ENCODE data around the gene EGFR. TPM values are rescaled to one million over a fixed set of nuclear protein-coding genes. Genes with fewer than 3 reads are reported as not detected.

EGFR gene
- total RNA-seq, 2 experiments from 2014 or later, result not detected

DNA sequence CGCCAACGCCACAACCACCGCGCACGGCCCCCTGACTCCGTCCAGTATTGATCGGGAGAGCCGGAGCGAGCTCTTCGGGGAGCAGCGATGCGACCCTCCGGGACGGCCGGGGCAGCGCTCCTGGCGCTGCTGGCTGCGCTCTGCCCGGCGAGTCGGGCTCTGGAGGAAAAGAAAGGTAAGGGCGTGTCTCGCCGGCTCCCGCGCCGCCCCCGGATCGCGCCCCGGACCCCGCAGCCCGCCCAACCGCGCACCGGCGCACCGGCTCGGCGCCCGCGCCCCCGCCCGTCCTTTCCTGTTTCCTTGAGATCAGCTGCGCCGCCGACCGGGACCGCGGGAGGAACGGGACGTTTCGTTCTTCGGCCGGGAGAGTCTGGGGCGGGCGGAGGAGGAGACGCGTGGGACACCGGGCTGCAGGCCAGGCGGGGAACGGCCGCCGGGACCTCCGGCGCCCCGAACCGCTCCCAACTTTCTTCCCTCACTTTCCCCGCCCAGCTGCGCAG is 424 bp downstream of the EGFR start:
- no peaks in the 10 kb centered on the region for H3K36me3 Mint-ChIP-seq (ENCODE audit: low read depth)
- no peak overlapping the region for H3K4me3 Mint-ChIP-seq
- DNase-seq (no peak), ATAC-seq (no peak)
- H3K9me3 Mint-ChIP-seq (ENCODE audit: insufficient read depth), result no peaks in the 10 kb centered on the region
- H3K4me1 Mint-ChIP-seq (ENCODE audit: low read depth), result no peaks in the 10 kb centered on the region
- ChIA-PET POLR2A (no interaction called here), CTCF (no interaction called here)
- H3K27ac Mint-ChIP-seq, result no peak overlapping the region
- H3K27me3 Mint-ChIP-seq (ENCODE audit: low read depth), result peaks cover 52% of the 10 kb centered on the region

DNA sequence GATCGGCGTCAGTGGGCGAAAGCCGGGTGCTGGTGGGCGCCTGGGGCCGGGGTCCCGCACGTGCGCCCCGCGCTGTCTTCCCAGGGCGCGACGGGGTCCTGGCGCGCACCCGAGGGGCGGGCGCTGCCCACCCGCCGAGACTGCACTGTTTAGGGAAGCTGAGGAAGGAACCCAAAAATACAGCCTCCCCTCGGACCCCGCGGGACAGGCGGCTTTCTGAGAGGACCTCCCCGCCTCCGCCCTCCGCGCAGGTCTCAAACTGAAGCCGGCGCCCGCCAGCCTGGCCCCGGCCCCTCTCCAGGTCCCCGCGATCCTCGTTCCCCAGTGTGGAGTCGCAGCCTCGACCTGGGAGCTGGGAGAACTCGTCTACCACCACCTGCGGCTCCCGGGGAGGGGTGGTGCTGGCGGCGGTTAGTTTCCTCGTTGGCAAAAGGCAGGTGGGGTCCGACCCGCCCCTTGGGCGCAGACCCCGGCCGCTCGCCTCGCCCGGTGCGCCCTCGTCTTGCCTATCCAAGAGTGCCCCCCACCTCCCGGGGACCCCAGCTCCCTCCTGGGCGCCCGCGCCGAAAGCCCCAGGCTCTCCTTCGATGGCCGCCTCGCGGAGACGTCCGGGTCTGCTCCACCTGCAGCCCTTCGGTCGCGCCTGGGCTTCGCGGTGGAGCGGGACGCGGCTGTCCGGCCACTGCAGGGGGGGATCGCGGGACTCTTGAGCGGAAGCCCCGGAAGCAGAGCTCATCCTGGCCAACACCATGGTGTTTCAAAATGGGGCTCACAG is 1.1 kb downstream of the EGFR start:
- CTCF ChIA-PET, result no interaction called here
- H3K27ac Mint-ChIP-seq, result no peak overlapping the region
- H3K27me3 Mint-ChIP-seq (ENCODE audit: low read depth), result peaks cover 50% of the 10 kb centered on the region
- H3K9me3 Mint-ChIP-seq (ENCODE audit: insufficient read depth), result no peaks in the 10 kb centered on the region
- no peak for DNase-seq
- H3K4me1 Mint-ChIP-seq (ENCODE audit: low read depth), result no peaks in the 10 kb centered on the region
- POLR2A ChIA-PET, result no interaction called here
- no peaks in the 10 kb centered on the region for H3K36me3 Mint-ChIP-seq (ENCODE audit: low read depth)
- ATAC-seq, result no peak
- no peak overlapping the region for H3K4me3 Mint-ChIP-seq

DNA sequence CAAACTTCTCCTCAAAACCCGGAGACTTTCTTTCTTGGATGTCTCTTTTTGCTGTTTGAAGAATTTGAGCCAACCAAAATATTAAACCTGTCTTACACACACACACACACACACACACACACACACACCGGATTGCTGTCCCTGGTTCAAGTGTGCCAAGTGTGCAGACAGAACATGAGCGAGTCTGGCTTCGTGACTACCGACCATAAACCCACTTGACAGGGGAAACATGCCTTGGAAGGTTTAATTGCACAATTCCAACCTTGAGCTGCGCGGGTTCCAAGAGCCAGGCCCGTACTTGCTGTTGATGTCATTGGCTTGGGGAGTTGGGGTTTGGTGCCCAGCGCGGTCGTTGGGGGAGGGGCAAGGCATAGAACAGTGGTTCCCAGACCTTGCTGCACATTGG is 1.7 kb downstream of the EGFR start:
- CTCF ChIA-PET, result no interaction called here
- no peaks in the 10 kb centered on the region for H3K9me3 Mint-ChIP-seq (ENCODE audit: insufficient read depth)
- no peaks in the 10 kb centered on the region for H3K36me3 Mint-ChIP-seq (ENCODE audit: low read depth)
- POLR2A ChIA-PET, result no interaction called here
- peaks cover 46% of the 10 kb centered on the region for H3K27me3 Mint-ChIP-seq (ENCODE audit: low read depth)
- no peak overlapping the region for H3K4me3 Mint-ChIP-seq
- H3K27ac Mint-ChIP-seq, result no peak overlapping the region
- ATAC-seq, result no peak
- DNase-seq, result no peak
- H3K4me1 Mint-ChIP-seq (ENCODE audit: low read depth), result no peaks in the 10 kb centered on the region

DNA sequence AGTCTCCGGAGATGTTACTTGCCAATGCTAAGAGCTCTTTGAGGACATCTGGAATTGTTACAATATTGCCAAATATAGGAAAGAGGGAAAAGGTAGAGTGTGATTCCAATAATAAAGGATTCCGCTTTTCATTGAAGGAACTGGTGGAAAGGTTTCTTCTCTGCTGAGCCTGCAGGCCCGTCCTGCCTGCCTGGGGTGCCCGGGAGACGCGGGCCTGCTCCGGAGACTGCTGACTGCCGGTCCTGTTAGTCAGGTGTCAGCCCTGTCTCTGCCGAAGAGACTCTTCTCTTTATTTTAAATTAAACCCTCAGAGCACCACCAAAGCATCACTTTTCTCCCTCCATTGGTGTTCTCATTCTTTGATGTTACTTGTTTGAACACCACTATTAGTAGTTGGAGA is 2.2 kb downstream of the EGFR start:
- ChIA-PET POLR2A (no interaction called here), CTCF (no interaction called here)
- peaks cover 44% of the 10 kb centered on the region for H3K27me3 Mint-ChIP-seq (ENCODE audit: low read depth)

DNA sequence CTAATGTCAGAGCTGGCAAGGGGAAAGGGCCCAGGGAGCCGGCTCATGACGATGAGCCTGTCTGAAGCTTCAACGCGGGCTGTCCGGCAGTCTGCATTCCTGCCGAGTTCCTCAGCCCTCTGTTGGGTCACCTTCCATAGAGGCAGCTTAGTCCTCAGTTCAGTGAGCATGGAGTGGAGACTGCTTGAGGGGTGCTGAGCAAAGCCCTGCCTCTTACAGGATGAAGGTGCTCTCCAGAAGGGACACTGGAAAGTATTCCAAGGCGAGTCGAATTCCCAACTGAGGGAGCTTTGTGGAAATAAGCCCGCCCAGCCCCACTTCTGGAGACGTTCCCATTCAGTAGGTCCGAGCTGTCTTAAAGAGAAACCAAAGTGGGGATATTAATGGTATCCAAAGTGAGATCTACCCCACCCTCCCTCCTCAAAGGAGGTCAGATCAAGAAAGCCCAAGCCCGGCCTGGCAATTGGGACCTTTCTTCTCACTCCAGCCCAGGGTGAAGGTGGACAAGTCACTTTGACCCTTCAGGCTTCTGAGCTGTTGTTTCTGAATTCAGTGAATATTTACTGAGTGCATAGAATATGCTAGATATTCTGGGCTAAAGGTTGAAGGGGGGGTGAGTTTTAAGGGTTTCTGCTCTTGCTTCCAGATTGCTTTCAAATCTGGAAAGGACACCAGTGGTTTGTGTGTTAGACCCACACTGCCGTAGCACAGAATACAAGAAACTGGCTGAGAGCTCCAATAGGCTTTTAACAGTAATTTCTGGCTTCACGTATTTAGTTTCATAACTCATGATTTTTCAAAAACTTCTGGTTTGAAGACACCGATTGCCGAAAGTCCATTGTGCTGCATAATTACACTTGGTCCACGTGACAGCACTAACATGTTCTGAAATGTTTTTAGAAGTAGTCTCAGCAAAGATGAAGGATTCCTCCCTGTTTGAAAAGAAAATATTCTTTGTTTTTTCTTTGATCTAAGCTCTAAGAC is 3.5 kb downstream of the EGFR start:
- H3K27me3 Mint-ChIP-seq (ENCODE audit: low read depth), result peaks cover 33% of the 10 kb centered on the region
- H3K9me3 Mint-ChIP-seq (ENCODE audit: insufficient read depth), result no peaks in the 10 kb centered on the region
- no peak overlapping the region for H3K27ac Mint-ChIP-seq
- no peaks in the 10 kb centered on the region for H3K4me1 Mint-ChIP-seq (ENCODE audit: low read depth)
- ATAC-seq, result no peak
- ChIA-PET POLR2A (no interaction called here), CTCF (no interaction called here)
- H3K36me3 Mint-ChIP-seq (ENCODE audit: low read depth), result no peaks in the 10 kb centered on the region
- DNase-seq, result no peak
- H3K4me3 Mint-ChIP-seq, result no peak overlapping the region

More for the DNA sequence above, 2.2 kb downstream of the EGFR start:
- H3K9me3 Mint-ChIP-seq (ENCODE audit: insufficient read depth), result no peaks in the 10 kb centered on the region
- no peaks in the 10 kb centered on the region for H3K4me1 Mint-ChIP-seq (ENCODE audit: low read depth)
- no peak overlapping the region for H3K4me3 Mint-ChIP-seq
- no peak for ATAC-seq
- H3K36me3 Mint-ChIP-seq (ENCODE audit: low read depth), result no peaks in the 10 kb centered on the region
- no peak overlapping the region for H3K27ac Mint-ChIP-seq
- DNase-seq, result no peak

DNA sequence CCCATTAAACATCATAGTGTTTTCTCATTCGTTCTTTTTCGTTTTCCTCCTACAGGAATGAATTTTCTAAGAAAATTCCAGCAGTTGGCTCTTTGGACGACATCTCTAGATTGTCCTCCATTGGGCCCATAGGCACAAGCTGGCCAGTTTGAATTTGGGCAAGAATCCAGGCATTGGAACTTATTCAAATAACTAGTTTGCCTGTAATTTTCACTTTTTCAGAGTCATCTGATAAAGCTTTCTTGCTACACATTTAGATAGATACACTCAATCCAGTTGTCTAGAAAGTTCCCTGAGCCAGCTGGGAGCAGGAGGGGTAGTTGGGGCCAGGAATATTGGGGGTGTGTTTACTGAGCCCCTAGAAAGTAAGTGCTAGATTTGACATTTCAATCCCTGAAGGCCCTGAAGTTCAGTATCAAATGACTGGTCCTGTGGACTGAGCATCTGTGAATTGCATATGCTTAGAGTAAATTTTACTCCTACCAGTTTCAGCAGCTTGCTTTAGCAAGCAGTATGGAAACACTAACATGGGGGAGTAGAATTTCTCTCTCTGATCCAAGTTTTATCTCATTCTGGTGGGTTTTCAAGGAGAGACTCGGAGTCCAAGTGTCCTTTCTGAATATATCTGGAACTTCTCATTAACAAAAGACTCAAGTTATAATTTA is 5.2 kb downstream of the EGFR start:
- Mint-ChIP-seq H3K4me1 (ENCODE audit: low read depth) (no peaks in the 10 kb centered on the region), H3K4me3 (no peak overlapping the region), H3K27ac (no peak overlapping the region), H3K27me3 (ENCODE audit: low read depth) (peaks cover 22% of the 10 kb centered on the region), H3K36me3 (ENCODE audit: low read depth) (no peaks in the 10 kb centered on the region), H3K9me3 (ENCODE audit: insufficient read depth) (no peaks in the 10 kb centered on the region)
- POLR2A ChIA-PET, result no interaction called here
- ATAC-seq, result no peak
- CTCF ChIA-PET, result interaction anchor here (2.1 kb wide), 1 partner anchor 230 kb away, joined by 6 read pairs; no protein-coding TSS in a partner anchor
- no peak for DNase-seq

DNA sequence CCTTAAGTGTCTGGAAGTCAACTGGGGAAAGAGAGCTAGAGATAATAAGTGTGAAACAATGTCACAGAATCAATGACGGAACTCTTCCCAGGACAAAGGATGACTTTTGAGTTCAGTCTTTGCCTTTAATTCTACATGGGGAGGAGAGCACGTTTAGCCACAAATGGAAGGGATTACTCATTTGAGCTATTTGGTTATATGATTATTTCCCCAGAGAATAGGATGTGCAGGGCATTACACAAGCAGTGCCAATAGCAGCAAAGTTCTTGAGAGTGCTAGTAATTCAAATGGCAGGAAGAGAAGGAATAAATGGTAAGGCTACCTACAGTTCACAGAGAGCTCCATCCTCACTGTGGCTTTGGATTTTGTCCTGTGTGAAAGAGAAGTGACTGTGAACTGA is 6.0 kb downstream of the EGFR start:
- POLR2A ChIA-PET, result no interaction called here
- DNase-seq (no peak), ATAC-seq (no peak)
- no peaks in the 10 kb centered on the region for H3K9me3 Mint-ChIP-seq (ENCODE audit: insufficient read depth)
- peaks cover 22% of the 10 kb centered on the region for H3K27me3 Mint-ChIP-seq (ENCODE audit: low read depth)
- H3K27ac Mint-ChIP-seq, result no peak overlapping the region
- no peaks in the 10 kb centered on the region for H3K4me1 Mint-ChIP-seq (ENCODE audit: low read depth)
- CTCF ChIA-PET, result interaction anchor here (2.1 kb wide), 1 partner anchor 230 kb away, joined by 6 read pairs; no protein-coding TSS in a partner anchor
- H3K4me3 Mint-ChIP-seq, result no peak overlapping the region
- no peaks in the 10 kb centered on the region for H3K36me3 Mint-ChIP-seq (ENCODE audit: low read depth)

DNA sequence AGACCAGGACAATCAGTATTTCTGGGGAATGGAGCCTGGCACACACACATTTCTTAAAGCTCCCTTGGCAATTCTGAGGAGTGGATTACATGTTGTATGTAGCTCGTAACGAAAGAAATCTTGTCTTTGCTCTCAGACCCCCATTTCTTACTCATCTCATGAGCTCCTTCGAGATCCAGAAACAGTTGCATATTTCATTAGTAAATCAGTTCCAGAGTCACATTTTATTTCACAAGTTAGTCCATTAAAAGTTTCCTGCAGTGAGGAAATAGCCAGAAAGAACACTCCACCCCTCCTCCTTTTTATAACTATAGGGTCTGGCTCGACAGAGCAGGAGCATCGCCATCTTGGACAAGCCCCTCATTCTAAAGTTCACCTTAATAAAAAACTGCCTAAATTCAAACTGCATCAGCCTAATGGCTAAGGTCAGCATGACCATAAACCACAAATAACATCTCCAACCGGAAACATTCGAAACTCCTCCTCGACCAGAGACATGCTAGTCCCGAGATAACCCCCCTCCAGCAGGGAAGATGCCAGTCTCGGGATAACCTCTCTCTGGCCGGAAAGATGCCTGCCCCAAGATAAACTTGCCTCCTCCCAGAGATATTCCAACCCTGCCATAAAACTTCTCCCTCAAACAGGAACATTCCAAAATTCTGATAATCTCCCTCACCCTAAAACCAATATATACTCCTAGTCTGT is 7.4 kb downstream of the EGFR start:
- Mint-ChIP-seq H3K4me3 (no peak overlapping the region), H3K27ac (no peak overlapping the region), H3K27me3 (ENCODE audit: low read depth) (peaks cover 11% of the 10 kb centered on the region), H3K4me1 (ENCODE audit: low read depth) (no peaks in the 10 kb centered on the region), H3K36me3 (ENCODE audit: low read depth) (no peaks in the 10 kb centered on the region), H3K9me3 (ENCODE audit: insufficient read depth) (no peaks in the 10 kb centered on the region)
- ChIA-PET POLR2A (no interaction called here), CTCF (interaction anchor here (2.1 kb wide), 1 partner anchor 228 kb away, joined by 6 read pairs; no protein-coding TSS in a partner anchor)
- ATAC-seq (no peak), DNase-seq (no peak)

DNA sequence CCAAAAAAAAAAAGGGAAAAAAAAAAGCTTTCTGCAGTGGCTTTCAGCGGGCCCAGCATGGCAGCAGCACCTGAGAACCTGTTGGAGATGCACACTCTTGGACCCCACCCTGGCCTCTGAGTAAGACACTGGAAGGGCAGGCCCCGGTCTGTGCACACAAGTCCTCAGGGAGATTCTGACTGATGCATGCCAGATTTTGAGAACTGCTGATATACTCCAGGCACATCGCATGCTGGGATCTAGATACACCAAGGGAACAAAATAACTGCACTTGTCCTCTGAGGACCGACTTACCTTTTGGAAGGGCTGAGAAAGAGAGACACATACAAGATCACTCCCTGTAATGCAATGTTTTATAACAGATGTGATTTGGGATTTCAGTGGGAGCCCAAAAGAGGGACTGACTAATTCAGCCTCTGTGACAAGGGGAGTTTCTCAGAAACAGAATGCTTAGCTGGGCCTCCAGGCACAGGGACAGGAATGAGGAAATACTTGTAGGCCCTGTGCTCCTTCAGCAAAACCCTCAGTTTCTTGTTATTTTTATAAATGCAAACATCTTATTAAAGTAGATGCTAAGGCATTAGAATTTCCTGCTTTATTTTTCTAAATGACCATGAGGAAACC is 8.2 kb downstream of the EGFR start:
- ATAC-seq, result no peak
- H3K4me3 Mint-ChIP-seq, result no peak overlapping the region
- ChIA-PET POLR2A (no interaction called here), CTCF (no interaction called here)
- H3K27me3 Mint-ChIP-seq (ENCODE audit: low read depth), result peaks cover 3% of the 10 kb centered on the region
- DNase-seq, result no peak
- no peaks in the 10 kb centered on the region for H3K9me3 Mint-ChIP-seq (ENCODE audit: insufficient read depth)
- no peaks in the 10 kb centered on the region for H3K36me3 Mint-ChIP-seq (ENCODE audit: low read depth)
- H3K27ac Mint-ChIP-seq, result no peak overlapping the region
- no peaks in the 10 kb centered on the region for H3K4me1 Mint-ChIP-seq (ENCODE audit: low read depth)

DNA sequence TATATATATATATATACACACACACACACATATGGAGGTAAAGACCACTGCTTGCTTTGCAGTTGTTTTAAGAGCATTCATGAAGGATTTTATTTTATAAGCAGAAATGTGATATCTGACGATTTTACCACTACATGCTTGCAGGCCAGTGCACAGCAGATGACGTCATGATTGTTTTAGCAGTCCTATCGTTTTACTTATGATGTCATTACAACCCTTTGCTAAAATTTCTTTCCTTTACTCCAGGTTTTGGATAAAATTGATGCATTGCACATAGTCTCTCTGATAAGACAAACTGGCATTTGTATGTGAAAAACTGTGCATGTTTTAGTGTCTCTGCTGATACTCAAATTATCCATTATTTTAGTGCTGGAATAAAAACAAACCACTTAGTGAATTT is 9.2 kb downstream of the EGFR start:
- Mint-ChIP-seq H3K27me3 (ENCODE audit: low read depth) (peaks cover under 1% of the 10 kb centered on the region), H3K9me3 (ENCODE audit: insufficient read depth) (no peaks in the 10 kb centered on the region), H3K4me1 (ENCODE audit: low read depth) (no peaks in the 10 kb centered on the region), H3K4me3 (no peak overlapping the region), H3K27ac (no peak overlapping the region), H3K36me3 (ENCODE audit: low read depth) (no peaks in the 10 kb centered on the region)
- DNase-seq, result no peak
- ATAC-seq, result no peak
- CTCF ChIA-PET, result no interaction called here
- POLR2A ChIA-PET, result no interaction called here

DNA sequence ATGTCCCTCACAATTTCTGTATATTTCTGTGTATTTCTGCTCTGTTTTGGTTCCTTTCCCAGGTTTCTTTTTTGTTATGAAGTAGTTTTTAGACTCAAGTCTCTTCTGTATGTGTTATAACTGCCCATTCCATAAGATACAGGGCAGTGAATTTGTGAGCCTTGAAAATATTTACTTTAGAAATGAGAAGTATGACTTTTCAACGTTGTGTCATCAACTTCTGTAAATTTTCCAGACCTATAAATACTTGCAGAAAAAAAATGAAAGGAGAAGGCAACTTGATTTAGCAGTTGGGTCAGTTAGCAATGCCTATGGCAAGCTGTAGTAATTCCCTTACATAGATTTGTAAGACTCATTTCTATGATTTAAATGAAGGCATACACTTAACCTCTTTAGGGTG is 11.5 kb downstream of the EGFR start:
- ChIA-PET CTCF (no interaction called here), POLR2A (no interaction called here)
- no peaks in the 10 kb centered on the region for H3K27me3 Mint-ChIP-seq (ENCODE audit: low read depth)
- H3K36me3 Mint-ChIP-seq (ENCODE audit: low read depth), result no peaks in the 10 kb centered on the region
- H3K4me1 Mint-ChIP-seq (ENCODE audit: low read depth), result no peaks in the 10 kb centered on the region
- no peak overlapping the region for H3K4me3 Mint-ChIP-seq
- H3K27ac Mint-ChIP-seq, result no peak overlapping the region
- no peak for DNase-seq
- H3K9me3 Mint-ChIP-seq (ENCODE audit: insufficient read depth), result no peaks in the 10 kb centered on the region
- no peak for ATAC-seq
